Activated CD4-positive, alpha-beta memory T cell treated with anti-CD3 and anti-CD28 coated beads for 36 hours (primary cell): ENCODE results near the gene CSF2. TPM values are rescaled to one million over a fixed set of nuclear protein-coding genes. Genes with fewer than 3 reads are reported as not detected.

ENCODE experiments used
- CTCF ChIA-PET: fragments of 350-600 bp; sonication (Branson Sonifier 250); formaldehyde crosslinking; loops from one replicate; lab custom pipeline; 2021; ENCODE audit warnings: antibody characterized with exemption, inconsistent platforms; lab: Charles Lee
- POLR2A ChIA-PET: fragments of 350-600 bp; sonication (Branson Sonifier 250); formaldehyde crosslinking; loops from one replicate; lab custom pipeline; 2021; ENCODE audit warnings: antibody characterized with exemption; lab: Charles Lee
- DNase-seq: peaks from one replicate; pipeline ENCODE4 v3.0.0-alpha.2; 2020
- H3K27ac Mint-ChIP-seq: one replicate; pipeline ENCODE4 v1.8.0; 2021; ENCODE audit warnings: mixed read lengths
- H3K27me3 Mint-ChIP-seq: one replicate; pipeline ENCODE4 v1.8.0; 2021; ENCODE audit warnings: mixed read lengths
- H3K36me3 Mint-ChIP-seq: one replicate; pipeline ENCODE4 v1.8.0; 2021; ENCODE audit warnings: mixed read lengths
- H3K4me1 Mint-ChIP-seq: one replicate; pipeline ENCODE4 v1.8.0; 2021; ENCODE audit warnings: low read depth, mixed read lengths
- H3K4me3 Mint-ChIP-seq: one replicate; pipeline ENCODE4 v1.8.0; 2021; ENCODE audit warnings: mild to moderate bottlenecking, mixed read lengths
- H3K9me3 Mint-ChIP-seq: one replicate; pipeline ENCODE4 v1.8.0; 2021; ENCODE audit warnings: mixed read lengths
- intact Hi-C: fragments of 100-400 bp; cut with micrococcal nuclease; formaldehyde crosslinking; loops from one replicate; pipeline ENCODE4 v1.15.1; 2023
- total RNA-seq, 2 experiments: library from RNA; stranded (reverse); gene quantifications; one replicate each; pipeline ENCODE4 v1.2.3, GENCODE V29; 2021

The CSF2 gene
- total RNA-seq, 2 experiments from 2014 or later, result 125 to 128 TPM

DNA sequence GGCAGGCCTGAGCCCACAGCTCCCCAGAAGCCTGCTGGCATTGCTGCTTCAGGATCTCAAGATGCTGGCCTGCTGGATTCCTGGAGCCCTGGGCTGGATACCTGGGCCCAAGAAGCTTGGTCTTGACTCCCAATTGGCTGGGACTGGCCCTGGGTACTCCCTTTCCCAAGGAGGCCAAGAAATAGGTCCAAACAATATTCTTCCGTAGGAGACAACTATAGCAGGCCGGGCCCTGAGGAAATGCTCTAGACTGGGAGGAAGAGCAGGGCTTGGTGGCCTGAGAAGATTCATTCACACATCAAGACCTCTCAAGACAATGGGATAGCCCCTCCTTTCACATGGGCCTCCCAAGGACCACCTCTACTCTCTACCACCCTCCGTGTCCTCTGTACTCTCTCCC, 7.9 kb downstream of the CSF2 start:
- ChIA-PET CTCF (interaction anchor here (0.6 to 2.2 kb wide), 3 partner anchors 19 to 95 kb away, joined by 3 to 5 read pairs (median 4); no protein-coding TSS in a partner anchor), POLR2A (interaction anchor here (1.2 kb wide), 1 partner anchor 18 kb away, joined by 3 read pairs; no protein-coding TSS in a partner anchor)
- Mint-ChIP-seq H3K36me3 (no peaks in the 10 kb centered on the region), H3K9me3 (no peaks in the 10 kb centered on the region), H3K27ac (no peak overlapping the region), H3K27me3 (no peaks in the 10 kb centered on the region), H3K4me1 (peaks cover 56% of the 10 kb centered on the region), H3K4me3 (no peak overlapping the region)
- no peak for DNase-seq
- intact Hi-C loops, result no loop called here

DNA sequence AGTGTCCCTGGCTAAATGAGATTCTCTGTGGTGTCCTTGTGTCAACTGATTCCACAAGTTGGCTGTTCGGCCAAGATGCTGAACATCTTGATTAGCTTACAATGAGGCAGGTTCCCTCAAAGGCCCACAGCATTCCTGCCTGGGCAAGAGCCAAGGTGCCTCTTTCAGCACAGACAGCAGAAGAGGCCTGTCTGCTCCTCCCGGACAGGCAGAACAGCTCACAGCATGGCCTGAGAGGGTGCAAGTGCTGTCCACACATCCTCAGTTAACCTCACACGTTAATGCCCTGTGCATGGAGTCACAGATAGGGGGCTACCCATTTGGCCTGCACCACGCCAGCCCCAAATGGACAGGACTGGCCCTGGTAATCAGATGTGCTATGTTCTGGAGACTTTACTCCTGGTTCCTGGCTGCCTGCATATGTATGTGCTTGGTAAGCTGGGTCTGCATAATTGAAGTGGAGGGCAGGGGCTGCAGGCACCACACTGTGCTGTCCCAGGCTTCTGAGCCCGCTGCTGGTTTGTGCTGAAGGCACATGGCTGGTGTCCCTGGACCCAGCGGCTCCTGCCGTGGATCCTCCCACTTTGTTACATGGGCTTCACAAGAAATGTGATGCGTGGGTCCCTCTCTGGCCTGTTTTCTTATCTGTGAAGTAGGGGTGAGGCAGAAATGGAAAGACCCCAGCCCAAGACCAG, 8.9 kb downstream of the CSF2 start:
- Mint-ChIP-seq H3K27me3 (no peaks in the 10 kb centered on the region), H3K9me3 (no peaks in the 10 kb centered on the region), H3K4me3 (no peak overlapping the region), H3K4me1 (peaks cover 52% of the 10 kb centered on the region), H3K27ac (peak overlapping the region; percentile 44), H3K36me3 (no peaks in the 10 kb centered on the region)
- intact Hi-C loops, result loop anchor here (1.0 kb wide), 3 partner anchors 7 to 33 kb away; no protein-coding TSS in a partner anchor
- ChIA-PET POLR2A (interaction anchor here (1.0 to 1.7 kb wide), 6 partner anchors 9 to 94 kb away, joined by 3 to 6 read pairs (median 4); partner anchors contain the start of gene CSF2), CTCF (interaction anchor here (1.5 to 2.2 kb wide), 4 partner anchors 15 to 97 kb away, joined by 4 to 5 read pairs (median 5); no protein-coding TSS in a partner anchor)
- no peak for DNase-seq

DNA sequence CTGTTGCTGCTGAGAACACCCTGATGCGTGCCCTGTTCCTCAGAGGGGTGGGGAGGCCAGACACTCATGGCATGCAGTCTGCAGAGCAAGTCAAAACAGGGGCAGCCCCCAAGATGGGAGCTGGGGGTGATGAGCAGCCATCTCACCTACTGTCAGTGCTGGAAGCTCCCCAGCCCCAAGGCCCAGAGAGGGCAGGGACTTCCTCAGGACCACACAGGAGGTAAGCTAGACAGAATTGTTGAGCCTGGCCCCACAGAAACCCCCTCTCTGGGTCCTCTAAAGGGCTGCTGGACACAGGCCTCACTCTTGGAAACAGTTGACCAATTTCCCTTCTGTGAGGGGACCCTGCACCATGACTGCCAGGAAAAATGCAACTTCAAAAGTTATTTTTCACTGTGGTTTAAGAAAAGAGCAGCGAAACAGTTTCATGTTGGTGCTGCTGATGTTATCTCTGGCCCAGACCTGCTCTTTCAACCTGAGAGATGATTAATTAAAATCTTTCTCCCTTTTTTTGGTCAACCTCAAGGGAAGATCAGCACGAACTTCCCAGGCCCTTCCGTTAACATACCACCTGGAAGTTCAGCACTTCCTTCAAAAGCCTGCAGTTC, 9.6 kb downstream of the CSF2 start:
- ChIA-PET POLR2A (interaction anchor here (1.0 to 1.7 kb wide), 6 partner anchors 9 to 93 kb away, joined by 3 to 6 read pairs (median 4); partner anchors contain the start of gene CSF2), CTCF (interaction anchor here (1.5 to 2.2 kb wide), 3 partner anchors 15 to 97 kb away, joined by 5 read pairs; no protein-coding TSS in a partner anchor)
- peak; percentile 69 for DNase-seq
- no peaks in the 10 kb centered on the region for H3K36me3 Mint-ChIP-seq
- peaks cover 50% of the 10 kb centered on the region for H3K4me1 Mint-ChIP-seq
- H3K27me3 Mint-ChIP-seq, result no peaks in the 10 kb centered on the region
- intact Hi-C loops, result loop anchor here (1.0 kb wide), 3 partner anchors 8 to 32 kb away; no protein-coding TSS in a partner anchor
- no peak overlapping the region for H3K4me3 Mint-ChIP-seq
- peak overlapping the region; percentile 44 for H3K27ac Mint-ChIP-seq
- H3K9me3 Mint-ChIP-seq, result no peaks in the 10 kb centered on the region

DNA sequence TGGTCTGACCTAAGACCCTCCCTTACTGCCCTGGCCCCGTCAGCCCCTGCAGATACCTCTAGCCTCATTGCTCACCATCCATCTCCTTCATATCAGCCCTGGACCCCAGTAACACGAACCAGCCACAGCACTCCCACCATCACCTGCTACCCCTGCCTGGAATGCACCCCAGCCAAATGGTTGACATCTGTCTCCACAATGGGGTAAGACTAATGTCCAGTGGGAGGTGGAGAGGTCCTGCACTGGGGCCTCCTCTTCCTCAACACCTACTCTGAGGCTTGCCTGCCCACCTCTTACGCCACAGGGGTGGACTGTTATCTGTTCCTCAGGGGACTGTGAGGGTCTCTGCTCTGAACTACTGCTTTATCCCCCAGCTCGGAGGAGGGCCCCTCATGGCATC, 12.1 kb downstream of the CSF2 start:
- no peaks in the 10 kb centered on the region for H3K27me3 Mint-ChIP-seq
- CTCF ChIA-PET, result interaction anchor here (1.6 to 2.5 kb wide), 2 partner anchors 16 to 21 kb away, joined by 6 to 9 read pairs; no protein-coding TSS in a partner anchor
- intact Hi-C loops, result no loop called here
- POLR2A ChIA-PET, result no interaction called here
- H3K36me3 Mint-ChIP-seq, result no peaks in the 10 kb centered on the region
- no peak overlapping the region for H3K4me3 Mint-ChIP-seq
- H3K27ac Mint-ChIP-seq, result peak overlapping the region; percentile 6
- H3K9me3 Mint-ChIP-seq, result no peaks in the 10 kb centered on the region
- DNase-seq, result no peak
- H3K4me1 Mint-ChIP-seq, result peaks cover 51% of the 10 kb centered on the region

DNA sequence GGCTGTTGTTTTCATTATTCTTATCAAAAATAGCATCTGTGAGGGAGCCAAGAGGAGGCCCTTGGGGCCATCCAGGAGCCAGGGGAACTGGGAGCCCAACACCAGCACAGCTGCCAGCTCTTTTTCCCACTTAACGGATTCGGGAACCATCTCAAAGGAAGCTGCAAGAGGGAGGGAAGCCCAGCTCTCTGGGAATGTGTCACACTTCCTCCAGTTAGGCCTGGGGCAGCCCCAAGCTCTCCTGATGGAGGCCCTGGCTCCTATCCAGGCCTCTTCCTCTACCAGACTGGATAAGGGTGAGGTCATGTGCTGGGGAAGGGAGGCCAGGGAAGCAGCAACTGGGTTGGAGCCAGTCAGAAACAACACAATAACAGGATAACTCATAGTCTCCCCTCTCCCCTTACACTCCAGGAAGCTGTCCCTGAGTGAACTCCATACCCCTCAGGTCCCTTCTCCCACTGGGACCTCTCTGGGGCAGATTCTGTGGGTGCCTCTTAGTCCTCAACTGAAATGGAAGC, 12.7 kb downstream of the CSF2 start:
- no peak overlapping the region for H3K4me3 Mint-ChIP-seq
- H3K27ac Mint-ChIP-seq, result no peak overlapping the region
- no peaks in the 10 kb centered on the region for H3K9me3 Mint-ChIP-seq
- CTCF ChIA-PET, result interaction anchor here (1.1 to 2.5 kb wide), 3 partner anchors 16 to 93 kb away, joined by 3 to 9 read pairs (median 6); no protein-coding TSS in a partner anchor
- DNase-seq, result no peak
- intact Hi-C loops, result no loop called here
- peaks cover 49% of the 10 kb centered on the region for H3K4me1 Mint-ChIP-seq
- POLR2A ChIA-PET, result interaction anchor here (1.0 to 1.5 kb wide), 2 partner anchors 10 to 13 kb away, joined by 3 read pairs; no protein-coding TSS in a partner anchor
- H3K27me3 Mint-ChIP-seq, result no peaks in the 10 kb centered on the region
- no peaks in the 10 kb centered on the region for H3K36me3 Mint-ChIP-seq

DNA sequence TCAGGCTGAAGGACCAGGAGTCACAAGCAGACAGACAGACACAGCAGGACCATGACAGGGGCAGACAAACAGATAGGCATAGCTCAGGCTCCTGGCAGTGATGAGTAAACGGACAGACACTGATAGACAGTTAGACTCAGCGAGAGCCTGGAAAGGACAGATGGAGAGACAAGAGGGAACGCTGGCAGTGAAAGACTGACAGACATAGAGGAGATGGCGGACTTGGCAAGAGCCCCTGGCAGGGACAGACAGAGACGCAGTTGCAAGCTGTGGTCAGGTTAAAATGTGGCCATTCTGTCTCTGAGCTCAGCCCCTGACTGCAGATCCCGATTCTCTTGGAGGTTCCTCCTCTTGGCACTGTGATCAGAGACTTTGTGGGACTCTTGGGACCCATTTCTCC, 13.6 kb downstream of the CSF2 start:
- H3K4me3 Mint-ChIP-seq, result no peak overlapping the region
- H3K9me3 Mint-ChIP-seq, result no peaks in the 10 kb centered on the region
- H3K4me1 Mint-ChIP-seq, result peaks cover 43% of the 10 kb centered on the region
- DNase-seq, result no peak
- POLR2A ChIA-PET, result interaction anchor here (1.0 to 1.5 kb wide), 2 partner anchors 9 to 14 kb away, joined by 3 read pairs; no protein-coding TSS in a partner anchor
- no peak overlapping the region for H3K27ac Mint-ChIP-seq
- H3K27me3 Mint-ChIP-seq, result no peaks in the 10 kb centered on the region
- CTCF ChIA-PET, result interaction anchor here (1.1 to 2.5 kb wide), 3 partner anchors 15 to 93 kb away, joined by 3 to 9 read pairs (median 6); no protein-coding TSS in a partner anchor
- H3K36me3 Mint-ChIP-seq, result no peaks in the 10 kb centered on the region
- intact Hi-C loops, result no loop called here

DNA sequence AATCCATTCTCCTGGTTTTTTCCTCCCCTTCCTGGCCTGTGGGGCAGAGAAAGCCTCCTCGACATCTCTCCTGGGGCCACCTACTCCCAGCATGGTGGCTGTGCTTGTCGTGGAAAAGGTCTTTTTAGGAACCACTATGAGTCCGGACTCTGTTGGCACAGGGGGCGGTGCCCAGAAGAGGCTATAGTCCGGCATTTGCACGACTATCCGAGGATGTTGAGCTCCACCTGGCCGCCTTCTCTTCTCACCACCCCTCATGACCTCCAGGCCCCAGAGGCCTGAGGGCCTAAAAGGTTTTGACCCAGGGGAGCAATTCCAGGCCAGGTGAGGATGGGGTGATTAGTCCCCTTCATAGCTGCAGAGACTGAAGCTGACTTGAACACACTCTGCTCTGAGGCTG, 14.1 kb downstream of the CSF2 start:
- H3K4me3 Mint-ChIP-seq, result no peak overlapping the region
- no peaks in the 10 kb centered on the region for H3K27me3 Mint-ChIP-seq
- H3K27ac Mint-ChIP-seq, result no peak overlapping the region
- H3K36me3 Mint-ChIP-seq, result no peaks in the 10 kb centered on the region
- no peaks in the 10 kb centered on the region for H3K9me3 Mint-ChIP-seq
- intact Hi-C loops, result no loop called here
- ChIA-PET CTCF (interaction anchor here (2.5 kb wide), 1 partner anchor 23 kb away, joined by 9 read pairs; no protein-coding TSS in a partner anchor), POLR2A (interaction anchor here (1.0 to 1.5 kb wide), 2 partner anchors 8 to 15 kb away, joined by 3 read pairs; no protein-coding TSS in a partner anchor)
- H3K4me1 Mint-ChIP-seq, result peaks cover 39% of the 10 kb centered on the region
- DNase-seq, result no peak

DNA sequence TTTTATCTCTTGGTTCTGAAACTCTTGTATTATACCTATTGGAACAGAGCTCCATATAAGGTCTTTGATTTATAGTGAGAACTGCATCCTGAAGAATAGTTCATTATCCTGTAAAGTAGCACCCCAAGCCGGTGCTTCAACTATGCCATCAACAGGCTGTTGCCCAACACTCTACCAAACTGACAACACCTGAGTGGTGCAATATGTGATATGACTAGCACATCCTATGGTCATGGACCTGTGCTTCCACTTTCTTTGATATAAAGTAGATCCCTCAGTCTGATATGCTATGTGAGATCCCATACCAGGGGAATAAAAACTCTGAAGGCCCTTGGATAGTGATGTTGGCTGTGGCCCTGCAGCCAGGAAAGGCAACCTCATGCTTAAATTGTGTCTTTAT, 15.8 kb downstream of the CSF2 start:
- Mint-ChIP-seq H3K4me3 (no peak overlapping the region), H3K4me1 (peaks cover 30% of the 10 kb centered on the region), H3K27ac (no peak overlapping the region), H3K9me3 (no peaks in the 10 kb centered on the region), H3K36me3 (no peaks in the 10 kb centered on the region), H3K27me3 (peaks cover 2% of the 10 kb centered on the region)
- no peak for DNase-seq
- POLR2A ChIA-PET, result no interaction called here
- CTCF ChIA-PET, result no interaction called here
- intact Hi-C loops, result no loop called here

DNA sequence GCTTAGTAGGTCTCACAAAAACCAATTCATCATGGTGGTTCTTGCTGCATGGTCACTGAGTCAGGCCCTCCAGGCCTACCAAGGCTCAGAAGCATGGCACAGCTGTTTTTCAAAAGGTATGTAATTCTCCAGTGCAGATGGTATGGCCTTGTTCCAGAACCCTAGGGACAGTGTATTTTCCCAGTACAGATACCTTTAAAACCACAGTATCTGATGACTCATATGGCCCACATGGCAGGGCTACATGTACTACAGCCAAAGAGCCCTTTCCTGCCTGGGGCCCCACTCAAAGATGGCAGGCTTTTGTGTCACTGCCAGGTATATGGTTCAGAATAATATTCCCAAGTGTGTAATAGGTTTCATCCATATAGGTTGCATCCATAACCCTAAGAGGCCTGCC, 16.5 kb downstream of the CSF2 start:
- Mint-ChIP-seq H3K27me3 (peaks cover 2% of the 10 kb centered on the region), H3K27ac (peak overlapping the region; percentile 6), H3K36me3 (no peaks in the 10 kb centered on the region), H3K9me3 (no peaks in the 10 kb centered on the region), H3K4me1 (peaks cover 30% of the 10 kb centered on the region), H3K4me3 (no peak overlapping the region)
- intact Hi-C loops, result no loop called here
- ChIA-PET CTCF (no interaction called here), POLR2A (no interaction called here)
- DNase-seq, result no peak

DNA sequence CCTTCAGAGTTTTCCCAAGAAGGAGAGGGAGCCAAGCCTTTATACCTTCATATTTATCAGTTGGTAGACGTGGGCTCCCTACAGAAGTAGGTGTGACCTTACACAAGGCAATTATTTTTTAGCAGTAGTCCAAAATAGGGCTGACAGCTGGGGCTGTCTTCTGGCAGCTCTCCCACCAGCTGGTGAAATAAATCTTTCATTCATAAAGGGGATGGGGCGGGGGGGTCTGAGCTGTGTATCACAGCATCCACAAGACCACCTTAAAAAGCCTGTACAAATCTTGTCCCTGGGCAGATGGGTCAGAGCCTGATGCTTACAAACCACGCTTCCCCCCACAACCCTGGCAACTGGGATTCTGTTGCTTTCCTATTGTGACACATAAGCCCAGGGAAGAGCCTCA, 19.7 kb downstream of the CSF2 start:
- POLR2A ChIA-PET, result no interaction called here
- DNase-seq, result no peak

DNA sequence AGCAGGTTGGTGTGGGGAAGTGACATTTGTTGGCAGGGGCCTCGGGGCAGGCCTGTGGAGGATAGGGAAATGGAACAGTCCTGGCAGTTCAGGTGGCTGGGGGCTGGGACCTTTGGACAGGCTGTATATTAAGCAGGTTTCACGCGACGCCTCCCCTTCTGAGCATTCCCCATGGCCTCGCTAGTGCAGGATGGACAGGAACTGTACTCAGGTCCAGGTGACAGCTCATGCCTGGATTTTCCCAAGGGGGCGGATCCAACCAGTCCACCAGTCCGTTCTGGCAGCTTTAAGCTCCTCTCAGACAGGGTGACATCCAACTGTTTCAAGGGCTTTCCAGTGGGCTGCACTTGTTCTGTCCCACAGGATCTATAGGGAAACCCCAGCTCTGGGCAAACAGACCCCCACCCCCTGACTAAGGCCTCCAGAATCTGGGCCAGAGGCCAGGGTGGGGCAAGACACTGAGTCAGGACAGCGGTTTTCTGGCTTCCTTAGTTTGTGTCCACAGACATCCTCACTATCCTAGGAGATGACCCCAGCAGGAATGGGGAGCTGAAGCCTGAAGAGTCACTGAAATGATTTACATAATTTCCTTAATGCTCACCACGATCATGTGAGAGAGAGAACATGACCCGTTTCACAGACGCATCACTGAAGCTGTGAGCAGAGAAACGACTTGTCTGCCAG, 20.9 kb downstream of the CSF2 start:
- POLR2A ChIA-PET, result interaction anchor here (1.8 kb wide), 1 partner anchor 14 kb away, joined by 4 read pairs; no protein-coding TSS in a partner anchor
- H3K27me3 Mint-ChIP-seq, result peaks cover 2% of the 10 kb centered on the region

More for the DNA sequence above, 19.7 kb downstream of the CSF2 start:
- Mint-ChIP-seq H3K36me3 (no peaks in the 10 kb centered on the region), H3K4me3 (no peak overlapping the region), H3K27me3 (peaks cover 2% of the 10 kb centered on the region), H3K9me3 (no peaks in the 10 kb centered on the region), H3K4me1 (peaks cover 41% of the 10 kb centered on the region), H3K27ac (no peak overlapping the region)
- CTCF ChIA-PET, result interaction anchor here (0.8 kb wide), 1 partner anchor 145 kb away, joined by 3 read pairs; no protein-coding TSS in a partner anchor
- intact Hi-C loops, result no loop called here

More for the DNA sequence above, 20.9 kb downstream of the CSF2 start:
- Mint-ChIP-seq H3K27ac (no peak overlapping the region), H3K4me3 (no peak overlapping the region), H3K36me3 (no peaks in the 10 kb centered on the region), H3K4me1 (peaks cover 54% of the 10 kb centered on the region), H3K9me3 (no peaks in the 10 kb centered on the region)
- DNase-seq, result peak; percentile 29
- intact Hi-C loops, result no loop called here
- CTCF ChIA-PET, result no interaction called here
